ENCODE results near the gene RNF121.

The RNF121 gene

DNA sequence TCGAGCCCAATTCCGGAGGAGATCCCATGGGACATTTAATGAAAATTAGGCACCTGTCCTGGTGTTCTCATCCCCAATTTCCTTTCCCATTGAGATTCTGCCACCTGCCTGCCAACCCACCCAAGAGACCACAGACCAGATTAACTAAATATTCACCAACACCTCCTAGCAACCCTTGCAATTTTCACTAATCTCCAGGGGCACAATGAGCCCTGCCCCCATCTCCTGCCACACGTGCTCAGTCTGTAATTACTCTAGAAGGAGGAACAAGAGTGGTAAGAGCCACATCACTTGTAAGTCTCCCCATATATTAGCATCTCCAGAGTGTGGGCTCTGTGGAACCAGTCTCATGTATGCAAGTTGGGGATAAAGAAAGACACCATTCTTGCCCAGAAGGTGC lies 107.8 kb downstream of the RNF121 start:
- no peak overlapping the region for H3K4me3 ChIP-seq (replicated peaks; ENCODE audit: low read depth, low read length)
- TF ChIP-seq, protein P1, sequence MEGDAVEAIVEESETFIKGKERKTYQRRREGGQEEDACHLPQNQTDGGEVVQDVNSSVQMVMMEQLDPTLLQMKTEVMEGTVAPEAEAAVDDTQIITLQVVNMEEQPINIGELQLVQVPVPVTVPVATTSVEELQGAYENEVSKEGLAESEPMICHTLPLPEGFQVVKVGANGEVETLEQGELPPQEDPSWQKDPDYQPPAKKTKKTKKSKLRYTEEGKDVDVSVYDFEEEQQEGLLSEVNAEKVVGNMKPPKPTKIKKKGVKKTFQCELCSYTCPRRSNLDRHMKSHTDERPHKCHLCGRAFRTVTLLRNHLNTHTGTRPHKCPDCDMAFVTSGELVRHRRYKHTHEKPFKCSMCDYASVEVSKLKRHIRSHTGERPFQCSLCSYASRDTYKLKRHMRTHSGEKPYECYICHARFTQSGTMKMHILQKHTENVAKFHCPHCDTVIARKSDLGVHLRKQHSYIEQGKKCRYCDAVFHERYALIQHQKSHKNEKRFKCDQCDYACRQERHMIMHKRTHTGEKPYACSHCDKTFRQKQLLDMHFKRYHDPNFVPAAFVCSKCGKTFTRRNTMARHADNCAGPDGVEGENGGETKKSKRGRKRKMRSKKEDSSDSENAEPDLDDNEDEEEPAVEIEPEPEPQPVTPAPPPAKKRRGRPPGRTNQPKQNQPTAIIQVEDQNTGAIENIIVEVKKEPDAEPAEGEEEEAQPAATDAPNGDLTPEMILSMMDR (IDR thresholded peaks at IDR 0.05; ENCODE audit: low read depth, low read length, missing control alignments) = no peak
- DNase-seq (ENCODE audit: extremely low read depth, low read depth) = no peak

DNA sequence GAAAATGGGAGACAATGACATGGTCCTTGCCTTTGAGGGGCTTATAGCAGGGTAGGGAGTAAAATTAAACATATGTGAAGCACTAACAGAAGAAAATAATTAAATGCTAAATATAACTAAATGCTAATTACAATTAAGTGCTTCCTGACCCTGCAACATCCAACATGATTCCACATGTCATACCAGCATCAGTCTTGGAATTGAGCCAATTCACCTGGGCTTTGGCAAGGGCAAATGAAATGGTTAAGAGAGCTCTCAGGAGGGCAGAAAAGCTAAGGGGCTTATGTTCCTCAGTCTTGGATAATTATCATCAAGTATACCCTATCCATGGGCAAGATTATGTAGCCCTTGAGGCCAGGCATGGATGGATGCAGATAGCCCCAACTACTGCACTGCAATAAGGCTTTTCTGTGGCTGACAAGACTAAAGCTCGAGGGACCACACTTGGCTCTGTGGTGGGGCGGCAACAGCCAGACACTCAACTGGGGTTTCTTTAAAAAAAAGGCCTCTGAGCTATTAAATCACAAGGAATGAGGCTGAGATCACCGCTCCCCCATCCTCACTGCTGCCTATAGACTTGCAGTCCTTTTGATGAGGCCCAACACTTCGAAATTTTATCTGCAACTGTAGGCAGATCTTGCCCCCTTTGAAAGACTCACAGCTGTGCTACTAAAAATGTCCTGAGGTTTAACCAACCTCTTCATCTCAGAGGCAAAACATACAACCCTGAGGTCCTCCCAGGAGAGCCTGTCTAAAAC lies 108.9 kb downstream of the RNF121 start:
- TF ChIP-seq, protein P1 (IDR thresholded peaks at IDR 0.05; ENCODE audit: low read depth, low read length, missing control alignments) = no peak
- DNase-seq (ENCODE audit: extremely low read depth, low read depth) = no peak
- peak overlapping the region; percentile 75 for H3K4me3 ChIP-seq (replicated peaks; ENCODE audit: low read depth, low read length)

DNA sequence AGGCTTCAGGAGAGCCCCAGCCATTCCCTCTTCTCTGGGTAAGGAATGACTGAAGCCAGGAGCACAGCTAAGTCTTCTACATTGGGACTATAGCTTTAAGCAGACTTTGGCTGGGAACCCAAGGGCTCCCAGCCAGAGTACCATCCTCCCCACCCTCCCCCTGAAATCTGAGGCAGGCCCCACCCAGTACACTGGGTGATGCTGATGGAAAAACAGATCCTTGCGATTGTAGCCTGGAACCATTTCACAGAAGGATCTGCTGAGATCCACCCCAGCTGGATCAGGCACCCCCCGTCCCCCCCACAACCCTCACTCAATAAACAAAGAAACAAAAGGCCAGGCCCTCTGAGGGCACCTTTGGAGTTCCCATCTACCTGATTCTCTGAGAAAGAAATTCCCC lies 109.6 kb downstream of the RNF121 start:
- peak; percentile 35 for DNase-seq (ENCODE audit: extremely low read depth, low read depth)
- H3K4me3 ChIP-seq (replicated peaks; ENCODE audit: low read depth, low read length) = peak overlapping the region; percentile 75
- TF ChIP-seq, protein P1 (IDR thresholded peaks at IDR 0.05; ENCODE audit: low read depth, low read length, missing control alignments) = no peak

DNA sequence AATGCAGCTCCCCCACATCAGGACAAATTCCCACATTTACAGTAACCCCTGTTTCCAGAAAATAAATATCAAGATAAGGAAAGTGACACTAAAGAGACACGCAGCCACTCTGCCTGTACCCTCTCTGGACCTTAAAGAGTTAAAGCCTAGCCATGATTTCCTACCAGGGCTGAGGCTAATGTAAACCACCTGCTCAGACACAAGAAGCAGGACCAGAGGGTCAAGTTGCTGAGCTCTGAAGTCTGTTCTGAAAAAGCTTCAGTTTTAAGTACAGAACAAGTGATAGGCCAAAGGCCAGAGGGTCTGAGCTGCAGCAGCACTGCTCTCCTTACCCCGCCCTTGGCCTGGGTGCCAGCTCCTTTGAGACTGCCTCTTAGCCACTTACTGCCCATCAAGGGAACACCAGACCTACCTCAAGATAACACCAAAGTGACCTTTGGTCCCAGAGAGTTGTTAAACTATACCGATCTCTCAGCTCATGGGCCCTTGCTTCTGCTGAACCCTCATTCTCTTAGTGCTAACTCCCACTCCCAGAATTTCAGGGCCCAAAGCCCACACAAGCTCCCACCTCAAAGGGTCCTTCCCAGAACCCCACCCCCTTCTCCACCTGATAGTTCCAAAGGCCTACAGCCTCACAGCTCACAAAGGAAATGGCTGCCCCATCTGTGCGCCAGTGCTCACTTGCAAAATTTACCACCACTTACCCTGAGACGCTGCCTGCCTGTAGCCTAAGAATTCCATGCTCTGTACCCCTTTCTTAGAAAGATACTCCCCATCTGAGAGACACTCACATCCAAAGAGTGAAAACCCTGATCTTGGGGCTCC lies 110.4 kb downstream of the RNF121 start:
- TF ChIP-seq, protein P1 (IDR thresholded peaks at IDR 0.05; ENCODE audit: low read depth, low read length, missing control alignments) = no peak

DNA sequence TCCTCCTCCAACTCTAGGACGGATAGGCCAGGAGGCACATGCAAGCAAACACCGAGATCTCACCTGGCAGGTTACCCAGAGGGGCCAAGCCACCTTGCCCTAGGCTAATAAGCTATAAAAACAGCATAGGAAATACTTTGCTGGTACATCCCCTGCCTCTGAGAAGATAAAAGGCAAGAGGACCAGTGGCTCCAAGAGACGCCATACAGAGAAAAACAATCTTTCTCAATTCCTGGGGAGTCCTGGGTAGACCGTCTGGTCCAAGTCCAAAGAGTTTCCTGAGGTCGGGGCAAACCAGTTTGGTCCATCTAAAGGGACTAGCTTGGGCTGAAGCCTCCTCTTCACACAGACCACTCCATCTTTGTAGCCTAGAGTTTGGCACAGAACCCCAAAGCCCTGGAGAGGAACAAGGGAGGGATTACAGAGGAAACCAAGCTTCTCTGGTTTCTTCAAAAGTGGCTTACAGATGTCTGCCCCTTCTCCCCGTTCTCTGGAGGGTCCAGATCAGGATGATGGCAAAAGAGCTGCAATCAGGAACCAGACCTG lies 111.1 kb downstream of the RNF121 start:
- TF ChIP-seq, protein P1 (IDR thresholded peaks at IDR 0.05; ENCODE audit: low read depth, low read length, missing control alignments) = no peak
- H3K4me3 ChIP-seq (replicated peaks; ENCODE audit: low read depth, low read length) = peak overlapping the region; percentile 75
- no peak for DNase-seq (ENCODE audit: extremely low read depth, low read depth)

More for the DNA sequence above, 110.4 kb downstream of the RNF121 start:
- H3K4me3 ChIP-seq (replicated peaks; ENCODE audit: low read depth, low read length) = peak overlapping the region; percentile 75
- DNase-seq (ENCODE audit: extremely low read depth, low read depth) = peak; percentile 68

DNA sequence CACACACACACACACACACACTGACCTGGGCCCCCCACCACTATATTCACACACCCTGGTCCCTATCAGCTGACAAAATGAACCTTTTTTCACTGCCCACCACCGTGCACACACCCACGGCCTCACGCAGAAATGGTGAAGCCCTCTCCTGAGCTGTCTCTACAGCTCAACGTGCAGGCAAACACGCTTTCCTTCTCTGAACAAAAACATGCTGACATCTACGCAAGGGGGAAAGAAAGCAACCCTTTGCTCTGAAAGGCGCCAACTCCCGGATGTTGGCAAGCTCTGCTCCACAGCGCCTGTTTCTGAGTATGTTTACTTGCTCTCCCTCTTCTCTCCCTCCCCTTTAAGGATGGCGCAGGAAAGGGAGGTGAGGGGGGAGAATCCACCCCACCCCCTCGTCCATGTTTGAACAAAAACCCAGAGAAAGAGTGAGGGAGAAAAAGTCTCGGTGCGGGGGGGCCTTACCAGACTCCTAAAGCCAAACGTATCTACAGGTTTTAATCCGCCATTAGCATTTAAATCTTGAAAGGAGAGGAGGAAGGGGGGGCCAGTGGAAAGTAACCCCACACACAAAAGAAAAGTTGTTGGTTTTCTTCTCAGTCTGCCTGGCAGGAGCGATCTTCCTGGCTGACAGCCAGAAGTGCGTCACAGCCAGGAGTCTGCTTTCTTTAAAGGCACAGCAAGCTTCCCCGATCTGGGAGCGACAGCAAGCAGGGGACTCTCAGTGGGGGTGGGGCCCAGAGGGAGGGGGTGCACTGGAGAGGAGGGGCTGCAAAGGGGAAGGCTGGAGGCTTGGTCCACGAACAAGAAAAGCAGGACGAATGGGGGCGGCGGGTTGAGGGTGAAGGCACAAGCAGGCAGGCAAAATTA lies 111.9 kb downstream of the RNF121 start:
- TF ChIP-seq, protein P1 (IDR thresholded peaks at IDR 0.05; ENCODE audit: low read depth, low read length, missing control alignments) = no peak
- DNase-seq (ENCODE audit: extremely low read depth, low read depth) = peak; percentile 85
- peak overlapping the region; percentile 75 for H3K4me3 ChIP-seq (replicated peaks; ENCODE audit: low read depth, low read length)
